Stromal cell of bone marrow (primary cell): Measurements from ENCODE around the gene CEP192.

Experiments
- DNase-seq: peaks from one replicate; pipeline ENCODE4 v3.0.0-alpha.2; 2012; ENCODE audit warnings: low read depth

CEP192 gene

GRCh38 chr18:13145636-13146190 lies 154.6 kb downstream of the CEP192 start:
- DNase-seq = no peak

- DNase-seq = no peak
Measured at GRCh38 chr18:13147130-13147529, 156.0 kb downstream of the CEP192 start.

GRCh38 chr18:13151656-13152055 lies 160.5 kb downstream of the CEP192 start:
- no peak for DNase-seq

- no peak for DNase-seq
Measured at GRCh38 chr18:13158428-13158827, 167.3 kb downstream of the CEP192 start.

GRCh38 chr18:13159579-13159978 lies 168.4 kb downstream of the CEP192 start:
- DNase-seq = peak; percentile 54

- DNase-seq = no peak
Measured at GRCh38 chr18:13161276-13161899, 170.2 kb downstream of the CEP192 start.

GRCh38 chr18:13163167-13163927 lies 172.2 kb downstream of the CEP192 start:
- DNase-seq = no peak

GRCh38 chr18:13164406-13164805 lies 173.2 kb downstream of the CEP192 start:
- no peak for DNase-seq

GRCh38 chr18:13165636-13166423 lies 174.7 kb downstream of the CEP192 start:
- DNase-seq = no peak

GRCh38 chr18:13173578-13174145 lies 182.5 kb downstream of the CEP192 start:
- no peak for DNase-seq
